ENCODE measurements around the gene GIT2.

The GIT2 gene

DNA sequence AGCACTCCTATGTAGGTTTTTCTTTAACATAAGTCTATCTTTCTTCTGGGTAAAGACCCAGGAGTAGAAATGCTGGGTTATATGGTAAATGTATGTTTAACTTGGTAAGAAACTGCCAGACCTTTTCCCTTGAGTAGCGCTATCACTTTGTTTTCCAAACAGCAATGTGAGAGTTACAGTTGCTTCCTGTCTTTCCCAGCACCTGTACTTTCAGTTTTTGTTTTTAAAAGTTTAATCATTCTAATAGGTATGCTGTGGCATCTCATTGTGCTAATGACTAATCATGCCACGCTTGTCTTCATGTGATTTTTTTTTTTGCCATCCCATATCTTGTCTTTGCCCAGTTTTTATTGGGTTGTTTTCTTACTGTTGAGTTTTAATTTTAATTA, 28.1 kb downstream of the GIT2 start:
- DNase-seq: no peak

- peak; percentile 44 for DNase-seq
Observed at GRCh38 chr12:109967383-109968031, 28.7 kb downstream of the GIT2 start.

GRCh38 chr12:109966546-109966945, 29.6 kb downstream of the GIT2 start:
- no peak for DNase-seq

DNA sequence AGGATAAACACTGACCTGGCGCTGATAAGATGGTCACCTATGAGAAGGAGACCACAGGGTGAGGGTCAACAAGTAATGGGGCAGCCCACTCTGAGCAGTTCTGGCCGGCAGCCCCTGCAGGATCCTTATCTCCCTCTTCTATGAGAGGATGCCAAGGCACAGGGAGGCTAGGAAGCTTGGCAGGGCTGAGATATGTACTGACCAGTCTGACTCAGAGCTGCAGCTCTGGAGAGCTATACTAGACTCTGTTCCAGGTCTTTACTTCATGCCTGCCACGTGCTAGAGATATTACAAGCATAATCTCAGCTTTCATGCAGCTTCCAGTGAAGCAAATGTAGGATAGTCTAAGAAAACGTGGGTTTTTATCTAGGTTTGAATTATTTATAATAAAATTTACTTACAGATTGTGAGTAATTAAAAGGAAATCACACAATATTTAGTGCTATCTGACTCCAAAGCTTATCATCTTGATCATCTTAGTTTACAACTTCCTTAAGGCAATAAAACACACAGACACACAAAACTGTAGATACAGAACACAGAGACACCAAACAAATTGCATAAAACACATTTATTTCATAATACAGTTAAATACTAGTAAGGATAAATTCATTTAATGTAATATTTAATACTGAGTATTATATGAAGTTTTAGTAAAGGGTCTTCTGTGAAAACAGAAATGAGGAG, 32.3 kb downstream of the GIT2 start:
- DNase-seq: no peak

DNA sequence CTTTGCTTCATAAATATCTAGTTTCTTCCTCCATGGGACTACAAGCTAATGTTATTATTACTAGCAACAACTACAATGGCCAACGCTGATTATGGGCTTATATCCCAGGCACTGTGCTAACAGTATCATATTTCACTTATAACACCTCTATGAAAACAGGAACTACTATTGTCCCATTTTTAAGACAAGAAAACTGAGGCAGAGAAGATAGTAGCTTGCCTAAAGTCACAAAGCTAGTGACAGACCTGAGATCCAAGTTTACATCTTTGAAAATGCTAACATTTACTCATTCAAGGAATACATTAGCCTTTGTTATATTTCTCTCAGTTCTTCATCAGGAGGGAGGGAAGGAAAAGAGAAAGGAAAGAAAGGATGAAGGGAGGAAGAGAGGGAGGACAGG, 32.8 kb downstream of the GIT2 start:
- no peak for DNase-seq

GRCh38 chr12:109962398-109962797, 33.8 kb downstream of the GIT2 start:
- peak; percentile 84 for DNase-seq

DNA sequence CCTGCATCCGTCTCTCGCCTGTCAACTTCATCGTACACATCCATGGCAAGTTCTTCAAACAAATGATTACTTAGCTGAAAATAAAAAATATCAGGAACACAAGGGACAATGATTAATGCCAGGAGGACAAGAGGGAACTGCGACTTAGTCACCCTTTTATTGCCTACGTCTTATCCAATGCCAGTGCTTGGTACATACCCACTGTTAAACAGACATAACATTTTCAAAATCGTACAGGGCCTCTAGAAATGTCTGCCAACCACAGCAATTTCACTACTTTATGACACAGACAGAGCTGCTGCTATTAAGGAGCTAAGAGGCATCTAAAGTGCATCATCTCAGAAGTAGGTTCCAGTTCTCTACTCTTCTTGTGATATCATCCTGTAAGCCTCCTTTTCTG, 34.6 kb downstream of the GIT2 start:
- DNase-seq: no peak

- DNase-seq: no peak
Observed at GRCh38 chr12:109961201-109961600, 35.0 kb downstream of the GIT2 start.

DNA sequence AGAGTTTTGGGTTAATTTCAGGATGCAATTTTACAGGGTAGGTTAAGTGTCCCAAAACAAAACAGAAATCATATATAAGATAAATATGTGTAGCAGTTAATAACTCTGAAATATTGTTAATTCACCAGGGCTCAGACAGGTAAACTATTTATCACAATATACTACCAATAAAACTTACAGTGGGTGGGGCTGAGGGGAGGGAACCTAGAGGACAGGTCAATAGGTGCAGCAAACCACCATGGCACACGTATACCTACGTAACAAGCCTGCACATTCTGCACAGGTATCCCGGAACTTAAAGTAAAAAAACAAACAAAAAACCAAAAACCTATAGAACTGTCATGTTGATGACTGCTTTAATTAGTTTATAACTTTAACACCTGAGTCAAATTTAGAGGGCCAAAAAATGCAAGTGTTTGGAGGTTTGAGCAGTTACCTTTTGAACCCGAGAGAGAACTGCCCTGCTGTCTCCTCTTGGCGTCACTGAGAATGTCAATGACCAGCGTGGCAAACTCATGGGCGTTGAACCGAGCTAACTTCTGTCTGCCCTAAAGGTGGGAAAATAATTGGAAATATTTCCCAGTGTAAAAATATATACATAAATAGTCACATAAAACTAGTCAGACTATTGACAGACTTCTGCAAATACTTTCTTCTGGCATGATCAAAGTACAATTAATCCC, 36.6 kb downstream of the GIT2 start:
- DNase-seq: no peak

- no peak for DNase-seq
Observed at GRCh38 chr12:109958374-109958773, 37.8 kb downstream of the GIT2 start.

GRCh38 chr12:109953656-109954055, 42.5 kb downstream of the GIT2 start:
- DNase-seq: no peak

GRCh38 chr12:109952873-109953272, 43.3 kb downstream of the GIT2 start:
- DNase-seq: no peak

- no peak for DNase-seq
Observed at GRCh38 chr12:109952160-109952858, 43.9 kb downstream of the GIT2 start.

DNA sequence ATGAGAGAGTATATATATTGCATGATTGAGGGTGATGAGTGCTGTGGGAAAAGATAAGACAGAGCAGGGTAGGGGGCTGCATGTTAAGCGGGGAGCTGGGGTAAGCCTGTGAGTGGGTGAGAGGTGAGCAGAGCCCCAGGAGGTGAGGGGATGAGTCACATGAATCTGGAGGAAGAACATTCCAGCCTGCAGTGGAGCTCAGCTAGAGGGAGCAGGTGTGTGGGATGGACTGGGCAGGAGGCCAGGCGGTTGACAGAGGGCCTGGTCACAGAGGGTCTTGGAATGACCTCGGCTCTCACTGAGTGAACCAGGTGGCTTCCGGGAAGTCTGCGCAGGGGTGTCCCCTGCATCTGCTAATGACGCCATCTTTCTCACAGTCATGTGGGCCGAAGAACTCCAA, 44.4 kb downstream of the GIT2 start:
- no peak for DNase-seq

DNA sequence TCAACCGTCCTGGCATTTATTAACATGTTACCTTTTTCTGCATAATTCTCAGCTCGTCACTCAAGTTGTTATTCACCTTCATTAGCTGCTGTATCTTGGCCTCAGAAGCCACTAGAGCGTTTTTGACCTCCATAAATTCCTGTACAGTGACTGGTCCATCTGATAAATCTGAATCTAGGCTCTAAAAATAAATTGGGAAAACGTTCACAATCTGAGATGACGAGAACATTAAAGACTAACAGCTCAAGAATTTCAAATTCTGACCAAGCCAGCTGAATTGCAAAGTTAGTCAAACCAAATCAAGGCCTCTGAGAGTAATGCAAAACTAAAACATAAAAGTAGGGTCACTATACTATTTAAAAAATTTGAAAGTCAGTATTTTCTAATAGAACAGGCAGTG, 45.0 kb downstream of the GIT2 start:
- no peak for DNase-seq

DNA sequence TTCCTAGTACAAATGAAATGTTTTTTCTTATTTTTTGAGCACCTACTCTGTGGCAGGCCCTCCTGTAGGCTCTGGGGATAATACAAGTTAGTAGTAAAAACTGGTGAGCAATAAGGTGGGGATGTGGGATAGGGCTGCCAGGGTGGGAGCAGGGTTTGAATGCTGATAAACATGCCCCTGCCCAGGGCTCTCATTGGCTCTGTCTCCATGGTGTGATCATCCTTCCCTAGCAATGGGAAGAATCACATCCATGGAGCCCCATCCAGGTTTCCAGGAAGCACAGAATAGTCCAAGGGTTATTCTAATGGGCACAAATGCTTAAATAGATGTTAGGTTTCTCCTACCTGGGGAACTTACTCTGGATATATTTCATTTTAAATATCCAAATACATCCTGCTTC, 45.5 kb downstream of the GIT2 start:
- no peak for DNase-seq

DNA sequence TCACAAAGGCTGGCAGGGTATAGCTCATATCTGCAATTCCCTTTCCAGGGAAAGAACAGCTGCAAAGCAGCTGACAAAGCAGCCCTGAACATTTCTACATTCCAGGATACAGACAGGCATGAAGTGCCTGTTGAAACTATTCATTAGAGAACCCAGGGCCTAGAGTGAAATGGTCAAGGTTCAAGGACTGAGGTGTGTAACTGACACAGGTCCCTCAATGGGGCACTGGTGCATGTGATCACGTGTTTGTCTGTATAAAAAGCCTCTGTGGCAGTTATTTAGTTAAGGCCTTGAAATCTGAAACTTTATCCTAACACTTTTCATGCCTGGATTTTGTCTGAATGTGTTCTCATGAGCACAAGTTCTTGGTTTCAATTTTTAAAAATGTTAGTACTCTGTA, 47.1 kb downstream of the GIT2 start:
- DNase-seq: no peak

DNA sequence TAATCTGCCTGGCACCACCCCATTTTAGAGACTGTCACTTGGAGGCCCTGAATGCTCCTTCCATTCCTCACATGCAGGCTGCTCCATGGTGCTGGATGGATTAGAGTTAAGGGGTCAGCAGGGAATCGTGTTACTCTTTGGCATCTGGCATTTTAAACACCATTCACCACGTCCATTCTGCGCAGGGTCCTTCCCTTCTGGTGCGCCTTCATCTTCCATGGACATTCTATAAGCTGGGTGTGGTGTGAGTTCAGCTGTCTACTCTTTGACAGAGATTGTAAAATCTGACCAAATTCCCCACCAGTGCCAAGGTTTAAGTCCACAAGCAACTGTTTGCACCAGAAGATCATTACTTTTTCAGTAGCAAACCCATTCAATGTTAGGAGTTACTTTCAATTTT, 47.8 kb downstream of the GIT2 start:
- no peak for DNase-seq

- DNase-seq: no peak
Observed at GRCh38 chr12:109947521-109947920, 48.6 kb downstream of the GIT2 start.

GRCh38 chr12:109946913-109947312, 49.3 kb downstream of the GIT2 start:
- DNase-seq: no peak

GRCh38 chr12:109946505-109946904, 49.7 kb downstream of the GIT2 start:
- no peak for DNase-seq

GRCh38 chr12:109944561-109945359, 51.4 kb downstream of the GIT2 start:
- DNase-seq: no peak

DNA sequence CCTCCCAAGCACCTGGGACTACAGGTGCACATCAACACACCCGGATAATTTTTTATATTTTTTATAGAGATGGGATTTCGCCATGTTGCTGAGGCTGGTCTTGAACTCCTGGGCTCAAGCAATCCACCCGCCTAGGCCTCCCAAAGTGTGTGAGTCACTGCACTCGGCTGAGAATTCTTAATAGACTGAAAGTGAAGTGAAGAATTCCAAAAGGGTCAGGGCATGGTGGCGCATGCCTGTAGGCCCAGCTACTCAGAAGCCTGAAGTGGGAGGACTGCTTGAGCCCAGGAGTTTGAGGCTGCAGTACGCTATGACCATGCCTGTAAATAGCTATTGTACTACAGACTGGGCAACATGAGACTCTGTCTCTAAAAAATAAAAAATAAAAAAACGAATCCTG, 52.4 kb downstream of the GIT2 start:
- DNase-seq: no peak
